SK-N-SH treated with all-trans-retinoic acid at 6 μM for 48 hours (cell line): ENCODE measurements around the gene ST3GAL3.

Experiments used
- ARNTL ChIP-seq: fragments of 450-650 bp; formaldehyde crosslinking; IDR thresholded peaks from 2 replicates; pipeline ENCODE4 v1.5.0; 2020; ENCODE audit warnings: low read depth, mild to moderate bottlenecking, moderate library complexity, borderline replicate concordance
- ESRRG ChIP-seq: fragments of 250-450 bp; sonication (Bioruptor Pico); IDR thresholded peaks from 2 replicates; pipeline ENCODE4 v1.6.1; 2021; ENCODE audit warnings: mild to moderate bottlenecking
- ISL1 ChIP-seq: fragments of 250-450 bp; sonication (Bioruptor Pico); IDR thresholded peaks from 2 replicates; pipeline ENCODE4 v2.1.2; 2022; ENCODE audit warnings: mild to moderate bottlenecking, moderate library complexity
- PPARA ChIP-seq: fragments of 250-450 bp; sonication (Bioruptor Pico); IDR thresholded peaks from 2 replicates; pipeline ENCODE4 v1.5.0; 2020; ENCODE audit warnings: mild to moderate bottlenecking, borderline replicate concordance
- ZFP3 ChIP-seq: fragments of 250-450 bp; sonication (Bioruptor Pico); IDR thresholded peaks from 2 replicates; pipeline ENCODE4 v1.5.0; 2020; ENCODE audit warnings: mild to moderate bottlenecking, moderate library complexity
- ZFP30 ChIP-seq: fragments of 450-650 bp; formaldehyde crosslinking; IDR thresholded peaks from 2 replicates; pipeline ENCODE4 v1.5.0; 2022; ENCODE audit warnings: mild to moderate bottlenecking, moderate library complexity
- TF ChIP-seq, protein P1 (sequence below): fragments of 250-450 bp; sonication (Bioruptor Pico); IDR thresholded peaks from 2 replicates; pipeline ENCODE4 v1.5.1; 2021; ENCODE audit warnings: mild to moderate bottlenecking, moderate library complexity
- TF ChIP-seq, protein P2 (sequence below): fragments of 250-450 bp; sonication (Bioruptor Pico); IDR thresholded peaks from 2 replicates; pipeline ENCODE4 v1.5.1; 2020; ENCODE audit warnings: low read depth, mild to moderate bottlenecking, moderate library complexity

DNA sequence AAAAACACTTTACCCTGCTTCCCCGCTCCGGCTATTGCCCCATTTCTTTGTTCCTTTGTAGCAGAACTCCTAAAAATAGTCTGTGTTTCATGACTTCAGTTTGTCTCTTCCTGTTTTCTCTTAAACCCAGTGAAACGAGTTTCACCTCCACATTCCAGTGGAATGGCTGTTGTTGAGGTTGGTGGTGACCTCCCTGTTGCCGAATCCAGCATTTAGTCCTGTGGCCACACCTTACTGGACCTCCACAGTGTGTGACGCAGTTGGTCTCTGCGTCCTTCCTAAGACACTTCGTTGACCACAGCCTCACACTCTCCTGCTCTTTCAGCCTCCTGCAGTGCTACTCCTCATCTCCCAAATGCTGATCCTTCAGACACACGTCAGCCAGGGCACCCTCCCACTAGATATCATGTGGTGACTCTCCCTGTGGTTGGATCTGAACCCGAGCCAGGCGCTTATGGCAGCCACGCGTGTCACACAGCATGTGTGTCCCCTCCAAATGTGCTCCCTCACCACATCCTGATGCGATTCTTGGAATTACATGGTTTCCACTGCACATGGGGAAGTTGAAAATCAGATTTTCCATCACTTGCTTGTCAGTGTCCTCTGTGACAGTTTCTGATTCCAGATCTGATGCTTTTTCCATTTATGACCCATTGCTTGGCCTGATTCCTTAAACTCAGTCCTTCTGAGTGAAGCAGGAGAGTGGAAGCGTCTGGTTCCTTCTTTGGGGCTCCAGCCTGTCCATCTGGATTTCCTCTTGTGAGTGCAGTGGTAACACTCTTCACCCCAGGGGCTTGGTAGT is 127.1 kb downstream of the ST3GAL3 start:
- TF ChIP-seq ZFP3 (CRISPR knock-in tag) (no peak), ISL1 (CRISPR knock-in tag) (no peak), ZFP30 (CRISPR knock-in tag) (no peak), ARNTL (CRISPR knock-in tag) (no peak), ESRRG (no peak), PPARA (CRISPR knock-in tag) (no peak)
- TF ChIP-seq, protein P1, sequence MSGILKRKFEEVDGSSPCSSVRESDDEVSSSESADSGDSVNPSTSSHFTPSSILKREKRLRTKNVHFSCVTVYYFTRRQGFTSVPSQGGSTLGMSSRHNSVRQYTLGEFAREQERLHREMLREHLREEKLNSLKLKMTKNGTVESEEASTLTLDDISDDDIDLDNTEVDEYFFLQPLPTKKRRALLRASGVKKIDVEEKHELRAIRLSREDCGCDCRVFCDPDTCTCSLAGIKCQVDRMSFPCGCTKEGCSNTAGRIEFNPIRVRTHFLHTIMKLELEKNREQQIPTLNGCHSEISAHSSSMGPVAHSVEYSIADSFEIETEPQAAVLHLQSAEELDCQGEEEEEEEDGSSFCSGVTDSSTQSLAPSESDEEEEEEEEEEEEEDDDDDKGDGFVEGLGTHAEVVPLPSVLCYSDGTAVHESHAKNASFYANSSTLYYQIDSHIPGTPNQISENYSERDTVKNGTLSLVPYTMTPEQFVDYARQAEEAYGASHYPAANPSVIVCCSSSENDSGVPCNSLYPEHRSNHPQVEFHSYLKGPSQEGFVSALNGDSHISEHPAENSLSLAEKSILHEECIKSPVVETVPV (CRISPR knock-in tag): no peak
- TF ChIP-seq, protein P2, sequence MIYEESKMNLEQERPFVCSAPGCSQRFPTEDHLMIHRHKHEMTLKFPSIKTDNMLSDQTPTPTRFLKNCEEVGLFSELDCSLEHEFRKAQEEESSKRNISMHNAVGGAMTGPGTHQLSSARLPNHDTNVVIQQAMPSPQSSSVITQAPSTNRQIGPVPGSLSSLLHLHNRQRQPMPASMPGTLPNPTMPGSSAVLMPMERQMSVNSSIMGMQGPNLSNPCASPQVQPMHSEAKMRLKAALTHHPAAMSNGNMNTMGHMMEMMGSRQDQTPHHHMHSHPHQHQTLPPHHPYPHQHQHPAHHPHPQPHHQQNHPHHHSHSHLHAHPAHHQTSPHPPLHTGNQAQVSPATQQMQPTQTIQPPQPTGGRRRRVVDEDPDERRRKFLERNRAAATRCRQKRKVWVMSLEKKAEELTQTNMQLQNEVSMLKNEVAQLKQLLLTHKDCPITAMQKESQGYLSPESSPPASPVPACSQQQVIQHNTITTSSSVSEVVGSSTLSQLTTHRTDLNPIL: no peak
